Measurements from ENCODE around the gene TMEM109. TPM values are rescaled to one million over a fixed set of nuclear protein-coding genes. Genes with fewer than 3 reads are reported as not detected.

The TMEM109 gene
- total and polyA plus RNA-seq, 2 of the 13 experiments (the other 11 are each of a cell fraction or from before 2014, with no cell fraction given): 7.7 to 18.0 TPM

GRCh38 chr11:60947700-60948099, 33.7 kb downstream of the TMEM109 start:
- in situ Hi-C loops (cut with HindIII; ENCODE audit: extremely low pct_ligation_motif_present, low pct_unique_long_range_greater_than_20kb): no loop called here
- no TSS peak for BruUV-seq (replicated peaks)
- no peak overlapping the region for H3K4me3 ChIP-seq (replicated peaks in 1 of 3; ENCODE audit: insufficient read depth in 1 of 3, low read depth in 2 of 3, low read length in 3 of 3)
- H3K4me1 ChIP-seq (ENCODE audit: insufficient read depth, low read length): no peaks in the 10 kb centered on the region
- FAIRE-seq (no peak), DNase-seq (ENCODE audit: low spot score) (no peak), ATAC-seq (no peak)
- H3K9ac ChIP-seq (ENCODE audit: insufficient read depth, low read depth, low read length): no peak overlapping the region
- no peaks in the 10 kb centered on the region for H3K9me3 ChIP-seq (ENCODE audit: low read length)
- no peak overlapping the region for H3K4me2 ChIP-seq (ENCODE audit: low read depth, low read length)
- no peaks in the 10 kb centered on the region for H4K20me1 ChIP-seq (ENCODE audit: insufficient read depth, low read length)
- no peaks in the 10 kb centered on the region for H3K79me2 ChIP-seq (ENCODE audit: insufficient read depth, low read length)
- WGBS (ENCODE audit: low lambda C conversion rate): 0% methylated on average over 2 of the region's 2 CpGs
- H3K27me3 ChIP-seq (ENCODE audit: control insufficient read depth in 1 of 2, insufficient read depth in 2 of 2, low read length in 2 of 2): peaks cover 0 to 9% of the 10 kb centered on the region in 2 experiments; a peak in 1 of 5 replicates
- CTCF ChIA-PET (ENCODE audit: low intra/inter-chr PET ratio, low total read pairs): no interaction called here
- no peak overlapping the region for H3K27ac ChIP-seq (ENCODE audit: extremely low read length, insufficient read depth, low read length)
- H3K36me3 ChIP-seq (replicated peaks in 1 of 2; ENCODE audit: control insufficient read depth in 1 of 2, insufficient read depth in 2 of 2, low read length in 2 of 2): no peaks in the 10 kb centered on the region
- POLR2A ChIA-PET: no interaction called here
- no peak overlapping the region for H2AFZ ChIP-seq (ENCODE audit: low read length)
- intact Hi-C loops (cut with micrococcal nuclease; ENCODE audit: unreplicated experiment): no loop called here
- TF ChIP-seq SOX6 (IDR thresholded peaks at IDR 0.05) (no peak), SOX6 (CRISPR knock-in tag; IDR thresholded peaks at IDR 0.05) (no peak), PBX3 (CRISPR knock-in tag; IDR thresholded peaks at IDR 0.05; ENCODE audit: borderline replicate concordance) (no peak), ZSCAN25 (CRISPR knock-in tag; IDR thresholded peaks at IDR 0.05) (no peak), MIER2 (CRISPR knock-in tag; IDR thresholded peaks at IDR 0.05) (no peak), ZFYVE20 (CRISPR knock-in tag; IDR thresholded peaks at IDR 0.05; ENCODE audit: borderline replicate concordance, low read depth) (no peak), ZNF253 (CRISPR knock-in tag; IDR thresholded peaks at IDR 0.05; ENCODE audit: borderline replicate concordance) (no peak), KLF15 (CRISPR knock-in tag; IDR thresholded peaks at IDR 0.05; ENCODE audit: borderline replicate concordance) (no peak), TCF7 (IDR thresholded peaks at IDR 0.05; ENCODE audit: low read depth) (no peak), ZNF160 (CRISPR knock-in tag; IDR thresholded peaks at IDR 0.05) (no peak), ZNF20 (CRISPR knock-in tag; IDR thresholded peaks at IDR 0.05) (no peak), PRDM10 (CRISPR knock-in tag; IDR thresholded peaks at IDR 0.05; ENCODE audit: low read depth) (no peak), BORCS8-MEF2B (CRISPR knock-in tag; IDR thresholded peaks at IDR 0.05) (no peak), ZBTB25 (CRISPR knock-in tag; IDR thresholded peaks at IDR 0.05) (no peak), NFIB (CRISPR knock-in tag; IDR thresholded peaks at IDR 0.05; ENCODE audit: borderline replicate concordance) (no peak), ZBED4 (CRISPR knock-in tag; IDR thresholded peaks at IDR 0.05; ENCODE audit: borderline replicate concordance) (no peak)
